ENCODE results near the gene PI16.

GRCh38 chr6:36929607-36930006, 24.9 kb upstream of the PI16 start:
- TF ChIP-seq POLR2A (IDR thresholded peaks at IDR 0.05; ENCODE audit: low read length) (no peak), GATA1 (IDR thresholded peaks at IDR 0.05; ENCODE audit: low read depth, low read length) (no peak)
